ENCODE data around the gene HCAR1.

Gene HCAR1

GRCh38 chr12:122732611-122733010 lies 2.0 kb upstream of the HCAR1 start:
- no peak overlapping the region for H3K27ac ChIP-seq (ENCODE audit: low read depth, low read length)
- H3K4me3 ChIP-seq (ENCODE audit: low read depth, low read length), result no peak overlapping the region
- peak in 1 of 2 donors; percentile 81 for DNase-seq
- 100% methylated on average over 2 of the region's 4 CpGs for WGBS (ENCODE audit: extremely low coverage, insufficient coverage, insufficient read length)
- H3K14ac ChIP-seq (ENCODE audit: low read length), result no peak overlapping the region
- H4K91ac ChIP-seq (ENCODE audit: low read depth, low read length), result no peak overlapping the region
- no peaks in the 10 kb centered on the region for H3K27me3 ChIP-seq (ENCODE audit: insufficient read depth, low read length)
- H2BK120ac ChIP-seq (ENCODE audit: insufficient read depth, low read length, poor library complexity), result no peak overlapping the region
- H3K36me3 ChIP-seq (ENCODE audit: control insufficient read depth in 1 of 2, insufficient read depth in 2 of 2, low read length in 2 of 2), result no peaks in the 10 kb centered on the region
- H3K79me2 ChIP-seq (ENCODE audit: control insufficient read depth, insufficient read depth, low read length, poor library complexity), result no peaks in the 10 kb centered on the region
- no peak overlapping the region for H3K4me2 ChIP-seq (ENCODE audit: low read length)
- H2AFZ ChIP-seq (ENCODE audit: insufficient read depth, low read length, poor library complexity), result no peak overlapping the region
- H3K4ac ChIP-seq (ENCODE audit: low read depth, low read length), result no peak overlapping the region
- H3K9ac ChIP-seq (ENCODE audit: low read length), result no peak overlapping the region
- no peak overlapping the region for H2AK5ac ChIP-seq (ENCODE audit: low read length)
- H2BK12ac ChIP-seq (ENCODE audit: low read length), result no peak overlapping the region
- H3K18ac ChIP-seq (ENCODE audit: low read length), result no peak overlapping the region
- no peak overlapping the region for H4K8ac ChIP-seq (ENCODE audit: low read depth, low read length)
- peaks cover 11 to 13% of the 10 kb centered on the region in 2 experiments for H3K4me1 ChIP-seq (ENCODE audit: control insufficient read depth in 1 of 2, insufficient read depth in 2 of 2, low read length in 2 of 2)
- no peak overlapping the region for H4K12ac ChIP-seq (ENCODE audit: low read depth, low read length)
- H3K9me3 ChIP-seq (ENCODE audit: insufficient read depth, low read depth, low read length), result peaks cover 1% of the 10 kb centered on the region
- no peak overlapping the region for H2BK5ac ChIP-seq (ENCODE audit: low read depth, low read length, poor library complexity)
- H3K79me1 ChIP-seq (ENCODE audit: low read length), result peaks cover 2% of the 10 kb centered on the region
- no peak overlapping the region for H3K23ac ChIP-seq (ENCODE audit: low read length)

DNA sequence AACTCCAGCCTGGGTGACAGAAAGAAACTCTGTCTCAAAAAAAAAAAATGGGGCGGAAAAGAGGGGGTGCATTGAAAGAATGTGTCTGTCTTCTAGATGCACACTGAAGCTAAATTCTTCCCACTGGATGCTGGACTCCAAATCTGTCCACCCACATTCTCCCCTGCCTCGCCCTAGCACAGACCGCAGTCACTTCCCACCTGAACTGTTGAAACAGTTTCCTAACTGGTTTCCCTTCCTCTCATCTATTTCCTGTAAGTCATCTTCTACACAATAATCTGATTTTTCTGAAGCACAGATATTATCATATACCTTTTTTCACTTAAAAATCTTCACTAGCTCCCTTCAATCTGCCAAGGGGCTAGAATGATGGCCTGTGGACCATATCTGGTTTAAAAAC lies 1.5 kb upstream of the HCAR1 start:
- WGBS (ENCODE audit: extremely low coverage, insufficient coverage, insufficient read length), result no CpG with 5 or more reads among the region's 3 CpGs
- Histone ChIP-seq H2AFZ (ENCODE audit: insufficient read depth, low read length, poor library complexity) (no peak overlapping the region), H2AK5ac (ENCODE audit: low read length) (no peak overlapping the region), H3K4me3 (ENCODE audit: low read depth, low read length) (no peak overlapping the region), H4K8ac (ENCODE audit: low read depth, low read length) (no peak overlapping the region), H3K4me2 (ENCODE audit: low read length) (no peak overlapping the region), H4K91ac (ENCODE audit: low read depth, low read length) (no peak overlapping the region), H3K79me1 (ENCODE audit: low read length) (peaks cover 2% of the 10 kb centered on the region), H2BK120ac (ENCODE audit: insufficient read depth, low read length, poor library complexity) (no peak overlapping the region), H3K4me1 (ENCODE audit: control insufficient read depth in 1 of 2, insufficient read depth in 2 of 2, low read length in 2 of 2) (peaks cover 11 to 13% of the 10 kb centered on the region in 2 experiments), H3K79me2 (ENCODE audit: control insufficient read depth, insufficient read depth, low read length, poor library complexity) (no peaks in the 10 kb centered on the region), H4K12ac (ENCODE audit: low read depth, low read length) (no peak overlapping the region), H3K36me3 (ENCODE audit: control insufficient read depth in 1 of 2, insufficient read depth in 2 of 2, low read length in 2 of 2) (no peaks in the 10 kb centered on the region), H3K23ac (ENCODE audit: low read length) (no peak overlapping the region), H3K18ac (ENCODE audit: low read length) (no peak overlapping the region), H3K9ac (ENCODE audit: low read length) (no peak overlapping the region), H2BK5ac (ENCODE audit: low read depth, low read length, poor library complexity) (no peak overlapping the region), H3K9me3 (ENCODE audit: insufficient read depth, low read depth, low read length) (peaks cover 1% of the 10 kb centered on the region), H3K14ac (ENCODE audit: low read length) (no peak overlapping the region), H3K27me3 (ENCODE audit: insufficient read depth, low read length) (no peaks in the 10 kb centered on the region), H3K27ac (ENCODE audit: low read depth, low read length) (no peak overlapping the region), H3K4ac (ENCODE audit: low read depth, low read length) (no peak overlapping the region), H2BK12ac (ENCODE audit: low read length) (no peak overlapping the region)
- DNase-seq, result peak in 1 of 2 donors; percentile 63

DNA sequence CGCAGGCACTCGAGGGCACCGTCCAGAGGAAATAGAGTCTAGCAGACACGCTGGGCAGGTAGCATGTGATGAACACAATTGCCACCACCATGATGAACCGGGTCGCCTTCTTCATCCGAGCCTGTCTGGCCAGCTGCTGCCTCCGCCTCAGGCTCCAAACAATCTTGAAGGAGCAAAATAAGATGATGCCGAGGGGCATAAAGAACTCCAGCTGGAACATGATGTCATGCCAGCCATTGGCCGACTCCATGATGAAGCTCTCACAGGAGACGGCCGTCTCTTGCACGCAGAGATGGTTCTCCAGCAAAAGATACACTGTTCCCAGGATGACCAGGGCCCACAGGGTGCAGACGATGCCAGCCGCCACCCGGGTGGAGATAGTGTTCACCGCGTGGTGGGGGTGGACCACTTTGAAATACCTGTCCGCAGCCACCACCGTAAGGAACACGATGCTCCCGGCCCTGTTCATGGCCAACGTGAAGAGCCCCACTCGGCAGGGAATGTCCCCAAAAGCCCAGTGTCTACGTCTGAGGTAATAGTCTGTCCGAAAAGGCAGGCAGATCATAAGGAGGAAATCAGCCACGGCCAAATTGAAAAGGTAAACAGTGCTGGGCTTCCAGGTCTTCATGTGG lies 945 bp downstream of the HCAR1 start:
- Histone ChIP-seq H3K4me2 (ENCODE audit: low read length) (no peak overlapping the region), H3K18ac (ENCODE audit: low read length) (no peak overlapping the region), H2BK5ac (ENCODE audit: low read depth, low read length, poor library complexity) (no peak overlapping the region), H2AK5ac (ENCODE audit: low read length) (no peak overlapping the region), H3K9ac (ENCODE audit: low read length) (no peak overlapping the region), H2BK120ac (ENCODE audit: insufficient read depth, low read length, poor library complexity) (no peak overlapping the region), H3K23ac (ENCODE audit: low read length) (no peak overlapping the region), H2AFZ (ENCODE audit: insufficient read depth, low read length, poor library complexity) (no peak overlapping the region), H3K79me2 (ENCODE audit: control insufficient read depth, insufficient read depth, low read length, poor library complexity) (no peaks in the 10 kb centered on the region), H3K4me1 (ENCODE audit: control insufficient read depth in 1 of 2, insufficient read depth in 2 of 2, low read length in 2 of 2) (peaks cover 15 to 16% of the 10 kb centered on the region in 2 experiments), H3K14ac (ENCODE audit: low read length) (no peak overlapping the region), H3K27ac (ENCODE audit: low read depth, low read length) (no peak overlapping the region), H3K4ac (ENCODE audit: low read depth, low read length) (no peak overlapping the region), H2BK12ac (ENCODE audit: low read length) (peak overlapping the region; percentile 15), H4K8ac (ENCODE audit: low read depth, low read length) (no peak overlapping the region), H4K91ac (ENCODE audit: low read depth, low read length) (no peak overlapping the region), H3K79me1 (ENCODE audit: low read length) (peaks cover 10% of the 10 kb centered on the region), H3K36me3 (ENCODE audit: control insufficient read depth in 1 of 2, insufficient read depth in 2 of 2, low read length in 2 of 2) (no peaks in the 10 kb centered on the region), H3K27me3 (ENCODE audit: insufficient read depth, low read length) (no peaks in the 10 kb centered on the region), H3K9me3 (ENCODE audit: insufficient read depth, low read depth, low read length) (peaks cover 1% of the 10 kb centered on the region), H4K12ac (ENCODE audit: low read depth, low read length) (no peak overlapping the region), H3K4me3 (ENCODE audit: low read depth, low read length) (no peak overlapping the region)
- WGBS (ENCODE audit: extremely low coverage, insufficient coverage, insufficient read length), result no CpG with 5 or more reads among the region's 27 CpGs
- peak; percentile 86 to 94 for DNase-seq

DNA sequence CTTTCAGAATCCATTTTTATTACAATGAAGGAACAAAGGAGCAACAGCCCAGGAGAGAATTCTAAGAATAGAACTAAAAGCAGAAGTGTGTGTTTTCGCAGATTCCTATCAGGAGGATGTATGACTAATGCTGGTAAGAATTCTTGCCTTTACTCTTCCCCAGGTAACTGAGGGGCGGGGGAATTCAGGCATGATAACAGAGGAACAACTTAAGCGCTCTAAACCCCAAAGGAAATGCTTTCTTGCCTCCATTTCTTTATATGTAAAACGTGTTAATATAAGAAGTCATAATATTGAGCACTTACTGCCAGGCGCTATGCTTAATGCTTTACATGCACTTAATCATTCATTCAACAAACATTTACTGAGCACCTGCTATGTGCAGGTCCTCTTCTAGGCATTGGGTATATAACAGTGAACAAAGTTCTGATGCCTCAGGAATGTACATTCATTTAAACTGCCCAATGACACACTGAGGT lies 4.5 kb downstream of the HCAR1 start:
- Histone ChIP-seq H3K79me2 (ENCODE audit: control insufficient read depth, insufficient read depth, low read length, poor library complexity) (no peaks in the 10 kb centered on the region), H4K12ac (ENCODE audit: low read depth, low read length) (no peak overlapping the region), H2AFZ (ENCODE audit: insufficient read depth, low read length, poor library complexity) (no peak overlapping the region), H3K27ac (ENCODE audit: low read depth, low read length) (peak overlapping the region; percentile 50), H3K4me3 (ENCODE audit: low read depth, low read length) (no peak overlapping the region), H3K36me3 (ENCODE audit: control insufficient read depth in 1 of 2, insufficient read depth in 2 of 2, low read length in 2 of 2) (no peaks in the 10 kb centered on the region), H3K4me1 (ENCODE audit: control insufficient read depth in 1 of 2, insufficient read depth in 2 of 2, low read length in 2 of 2) (peaks cover 12 to 14% of the 10 kb centered on the region in 2 experiments), H3K18ac (ENCODE audit: low read length) (no peak overlapping the region), H2BK120ac (ENCODE audit: insufficient read depth, low read length, poor library complexity) (peak overlapping the region; percentile 47), H3K9ac (ENCODE audit: low read length) (no peak overlapping the region), H3K14ac (ENCODE audit: low read length) (no peak overlapping the region), H4K91ac (ENCODE audit: low read depth, low read length) (no peak overlapping the region), H3K9me3 (ENCODE audit: insufficient read depth, low read depth, low read length) (peaks cover 1% of the 10 kb centered on the region), H3K79me1 (ENCODE audit: low read length) (peaks cover 15% of the 10 kb centered on the region), H2BK5ac (ENCODE audit: low read depth, low read length, poor library complexity) (peak overlapping the region; percentile 21), H2AK5ac (ENCODE audit: low read length) (no peak overlapping the region), H2BK12ac (ENCODE audit: low read length) (no peak overlapping the region), H3K23ac (ENCODE audit: low read length) (no peak overlapping the region), H4K8ac (ENCODE audit: low read depth, low read length) (no peak overlapping the region), H3K4ac (ENCODE audit: low read depth, low read length) (no peak overlapping the region), H3K4me2 (ENCODE audit: low read length) (peak overlapping the region; percentile 24), H3K27me3 (ENCODE audit: insufficient read depth, low read length) (no peaks in the 10 kb centered on the region)
- no CpG with 5 or more reads among the region's 5 CpGs for WGBS (ENCODE audit: extremely low coverage, insufficient coverage, insufficient read length)
- peak; percentile 61 to 85 for DNase-seq

Measured in trophoblast cell (in vitro differentiated cells and primary cell).